ENCODE data around the gene GPC6.

The GPC6 gene

GRCh38 chr13:94186470-94186869 lies 959.9 kb downstream of the GPC6 start:
- no peak for DNase-seq (ENCODE audit: extremely low read depth, low read depth)
- TF ChIP-seq, protein P1, sequence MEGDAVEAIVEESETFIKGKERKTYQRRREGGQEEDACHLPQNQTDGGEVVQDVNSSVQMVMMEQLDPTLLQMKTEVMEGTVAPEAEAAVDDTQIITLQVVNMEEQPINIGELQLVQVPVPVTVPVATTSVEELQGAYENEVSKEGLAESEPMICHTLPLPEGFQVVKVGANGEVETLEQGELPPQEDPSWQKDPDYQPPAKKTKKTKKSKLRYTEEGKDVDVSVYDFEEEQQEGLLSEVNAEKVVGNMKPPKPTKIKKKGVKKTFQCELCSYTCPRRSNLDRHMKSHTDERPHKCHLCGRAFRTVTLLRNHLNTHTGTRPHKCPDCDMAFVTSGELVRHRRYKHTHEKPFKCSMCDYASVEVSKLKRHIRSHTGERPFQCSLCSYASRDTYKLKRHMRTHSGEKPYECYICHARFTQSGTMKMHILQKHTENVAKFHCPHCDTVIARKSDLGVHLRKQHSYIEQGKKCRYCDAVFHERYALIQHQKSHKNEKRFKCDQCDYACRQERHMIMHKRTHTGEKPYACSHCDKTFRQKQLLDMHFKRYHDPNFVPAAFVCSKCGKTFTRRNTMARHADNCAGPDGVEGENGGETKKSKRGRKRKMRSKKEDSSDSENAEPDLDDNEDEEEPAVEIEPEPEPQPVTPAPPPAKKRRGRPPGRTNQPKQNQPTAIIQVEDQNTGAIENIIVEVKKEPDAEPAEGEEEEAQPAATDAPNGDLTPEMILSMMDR (IDR thresholded peaks at IDR 0.05; ENCODE audit: low read depth, low read length), result no peak

DNA sequence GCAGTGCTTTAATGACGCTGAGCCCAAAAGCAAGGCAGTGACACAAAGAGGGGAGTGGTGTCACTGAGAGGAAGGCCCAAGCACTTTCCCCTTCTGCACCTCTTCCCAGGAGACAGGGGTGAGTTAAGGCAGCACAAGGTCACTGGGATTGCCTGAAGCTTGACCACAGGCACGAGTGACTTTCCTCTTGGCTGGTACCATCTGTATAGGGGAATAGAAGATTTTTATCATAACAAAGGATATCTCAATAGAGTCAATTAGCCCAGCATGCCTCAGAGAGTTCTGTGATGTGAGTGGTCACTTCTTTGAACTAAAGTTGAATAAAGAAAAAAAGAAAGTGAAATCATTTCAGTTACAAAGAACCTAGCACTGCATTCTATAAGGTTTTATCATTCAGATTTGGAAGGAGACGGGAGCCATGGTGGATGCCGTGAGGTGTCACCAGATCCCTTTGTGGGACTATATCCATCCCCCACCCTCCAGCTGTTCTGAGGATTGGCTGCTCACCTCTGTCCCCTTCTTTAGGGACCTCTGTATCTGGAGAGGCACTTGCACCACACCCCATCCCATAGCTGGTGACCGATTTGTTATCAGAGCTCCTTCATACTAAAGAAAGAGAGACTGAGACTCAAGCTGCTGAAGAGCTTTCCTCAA lies 961.7 kb downstream of the GPC6 start:
- TF ChIP-seq, protein P1 (IDR thresholded peaks at IDR 0.05; ENCODE audit: low read depth, low read length), result no peak
- DNase-seq (ENCODE audit: extremely low read depth, low read depth), result no peak

- DNase-seq (ENCODE audit: extremely low read depth, low read depth), result no peak
- TF ChIP-seq, protein P1 (IDR thresholded peaks at IDR 0.05; ENCODE audit: low read depth, low read length), result peak; percentile 32
Observed at GRCh38 chr13:94192431-94192975, 965.9 kb downstream of the GPC6 start.

DNA sequence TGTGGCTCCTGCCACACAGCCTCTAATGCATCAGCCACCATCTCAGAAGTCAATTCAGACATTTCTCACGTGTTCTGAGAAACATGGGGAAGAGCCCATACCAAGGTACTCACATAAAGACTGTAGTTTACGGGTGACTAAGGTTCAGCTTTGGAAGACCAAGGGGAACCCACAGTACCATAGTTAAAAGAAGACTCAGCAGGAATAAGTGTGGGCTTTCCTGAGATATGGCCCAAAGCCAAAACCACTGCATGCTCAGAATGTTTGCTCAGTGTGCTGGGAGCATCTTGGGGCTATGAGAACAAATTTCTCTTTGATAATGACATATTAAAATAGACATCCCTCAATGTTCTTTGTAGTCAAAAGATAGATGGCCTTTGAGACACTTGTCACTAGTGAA lies 969.1 kb downstream of the GPC6 start:
- peak; percentile 20 for DNase-seq (ENCODE audit: extremely low read depth, low read depth)

GRCh38 chr13:94196413-94196812 lies 969.8 kb downstream of the GPC6 start:
- TF ChIP-seq, protein P1 (IDR thresholded peaks at IDR 0.05; ENCODE audit: low read depth, low read length), result no peak
- DNase-seq (ENCODE audit: extremely low read depth, low read depth), result no peak

More for the DNA sequence above, 969.1 kb downstream of the GPC6 start:
- TF ChIP-seq, protein P1 (IDR thresholded peaks at IDR 0.05; ENCODE audit: low read depth, low read length), result no peak

DNA sequence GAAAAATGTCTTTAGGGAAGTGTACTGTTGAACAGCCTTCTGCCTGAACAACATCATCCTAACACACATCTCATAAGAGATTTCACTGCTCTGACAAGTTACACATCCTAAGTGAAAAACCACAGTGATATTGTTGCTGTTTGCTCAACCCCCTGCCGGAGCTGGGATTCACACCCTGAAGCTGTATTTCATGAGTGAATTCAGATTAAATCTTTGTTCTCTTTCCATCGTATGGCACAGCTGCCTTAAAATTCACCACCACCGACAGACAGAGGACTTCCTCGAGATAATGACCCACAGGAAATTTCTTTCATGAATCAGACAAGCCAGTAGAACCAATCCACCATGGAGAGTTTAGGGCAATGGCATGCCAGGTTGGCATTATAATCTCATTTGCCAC lies 972.1 kb downstream of the GPC6 start:
- no peak for DNase-seq (ENCODE audit: extremely low read depth, low read depth)

GRCh38 chr13:94199135-94199534 lies 972.5 kb downstream of the GPC6 start:
- TF ChIP-seq, protein P1 (IDR thresholded peaks at IDR 0.05; ENCODE audit: low read depth, low read length), result no peak
- no peak for DNase-seq (ENCODE audit: extremely low read depth, low read depth)

More for the DNA sequence above, 972.1 kb downstream of the GPC6 start:
- TF ChIP-seq, protein P1 (IDR thresholded peaks at IDR 0.05; ENCODE audit: low read depth, low read length), result no peak

Measured in AG09319 (cell line).